ENCODE results near the gene ZNF462.
"Not testable (repeated sequence)": the region's sequence is repeated elsewhere in the genome, so short reads cannot be mapped to it uniquely, and the experiment has no call there.

The ZNF462 gene, protein sequence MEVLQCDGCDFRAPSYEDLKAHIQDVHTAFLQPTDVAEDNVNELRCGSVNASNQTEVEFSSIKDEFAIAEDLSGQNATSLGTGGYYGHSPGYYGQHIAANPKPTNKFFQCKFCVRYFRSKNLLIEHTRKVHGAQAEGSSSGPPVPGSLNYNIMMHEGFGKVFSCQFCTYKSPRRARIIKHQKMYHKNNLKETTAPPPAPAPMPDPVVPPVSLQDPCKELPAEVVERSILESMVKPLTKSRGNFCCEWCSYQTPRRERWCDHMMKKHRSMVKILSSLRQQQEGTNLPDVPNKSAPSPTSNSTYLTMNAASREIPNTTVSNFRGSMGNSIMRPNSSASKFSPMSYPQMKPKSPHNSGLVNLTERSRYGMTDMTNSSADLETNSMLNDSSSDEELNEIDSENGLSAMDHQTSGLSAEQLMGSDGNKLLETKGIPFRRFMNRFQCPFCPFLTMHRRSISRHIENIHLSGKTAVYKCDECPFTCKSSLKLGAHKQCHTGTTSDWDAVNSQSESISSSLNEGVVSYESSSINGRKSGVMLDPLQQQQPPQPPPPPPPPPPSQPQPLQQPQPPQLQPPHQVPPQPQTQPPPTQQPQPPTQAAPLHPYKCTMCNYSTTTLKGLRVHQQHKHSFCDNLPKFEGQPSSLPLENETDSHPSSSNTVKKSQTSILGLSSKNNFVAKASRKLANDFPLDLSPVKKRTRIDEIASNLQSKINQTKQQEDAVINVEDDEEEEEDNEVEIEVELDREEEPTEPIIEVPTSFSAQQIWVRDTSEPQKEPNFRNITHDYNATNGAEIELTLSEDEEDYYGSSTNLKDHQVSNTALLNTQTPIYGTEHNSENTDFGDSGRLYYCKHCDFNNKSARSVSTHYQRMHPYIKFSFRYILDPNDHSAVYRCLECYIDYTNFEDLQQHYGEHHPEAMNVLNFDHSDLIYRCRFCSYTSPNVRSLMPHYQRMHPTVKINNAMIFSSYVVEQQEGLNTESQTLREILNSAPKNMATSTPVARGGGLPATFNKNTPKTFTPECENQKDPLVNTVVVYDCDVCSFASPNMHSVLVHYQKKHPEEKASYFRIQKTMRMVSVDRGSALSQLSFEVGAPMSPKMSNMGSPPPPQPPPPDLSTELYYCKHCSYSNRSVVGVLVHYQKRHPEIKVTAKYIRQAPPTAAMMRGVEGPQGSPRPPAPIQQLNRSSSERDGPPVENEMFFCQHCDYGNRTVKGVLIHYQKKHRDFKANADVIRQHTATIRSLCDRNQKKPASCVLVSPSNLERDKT (N-terminal part only)

GRCh38 chr9:106862821-106863720, at the start of gene ZNF462:
Gene ZNF462 (plus strand): TSS chr9:106863166. CDS start chr9:106923384, 60,218 bp downstream.
- peak in 2 of 6 experiments; percentile 6 to 19 for DNase-seq

DNA sequence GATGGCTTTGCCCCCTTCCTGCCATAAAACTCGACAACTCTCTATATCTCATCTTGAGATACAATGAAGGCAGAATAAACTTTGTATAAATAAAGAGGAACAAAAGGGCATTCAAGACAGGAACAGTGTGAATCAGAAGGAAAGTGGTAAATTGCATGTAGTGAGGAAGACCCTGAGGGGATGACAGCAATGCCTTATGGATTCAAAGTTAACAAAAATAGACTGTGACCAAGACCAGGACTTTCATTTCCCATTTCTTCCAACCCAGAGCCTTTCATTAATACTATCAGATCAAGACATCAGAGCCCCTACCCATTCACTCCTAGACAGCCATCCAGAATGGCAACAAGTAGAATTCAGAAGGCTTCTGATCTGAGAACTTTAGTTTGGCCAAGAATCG, 46.4 kb upstream of the ZNF462 start:
- DNase-seq = no peak

DNA sequence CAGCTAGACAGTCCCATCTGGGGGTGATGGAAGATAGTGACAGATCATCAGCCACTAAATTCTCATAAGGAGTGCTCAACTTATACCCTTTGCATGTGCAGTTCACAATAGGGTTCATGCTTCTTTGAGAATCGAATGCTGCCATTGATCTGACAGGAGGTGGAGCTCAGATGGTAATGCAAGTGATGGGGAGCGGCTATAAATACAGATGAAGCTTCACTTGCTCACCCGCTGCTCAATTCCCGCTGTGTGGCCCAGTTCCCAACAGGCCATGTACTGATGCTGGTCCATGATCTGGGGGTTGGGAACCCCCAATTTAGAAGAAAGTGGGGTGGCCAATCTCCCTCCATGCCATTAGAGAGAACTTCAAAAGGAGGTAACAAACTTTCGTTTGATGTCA, 44.9 kb upstream of the ZNF462 start:
- no peak for DNase-seq

DNA sequence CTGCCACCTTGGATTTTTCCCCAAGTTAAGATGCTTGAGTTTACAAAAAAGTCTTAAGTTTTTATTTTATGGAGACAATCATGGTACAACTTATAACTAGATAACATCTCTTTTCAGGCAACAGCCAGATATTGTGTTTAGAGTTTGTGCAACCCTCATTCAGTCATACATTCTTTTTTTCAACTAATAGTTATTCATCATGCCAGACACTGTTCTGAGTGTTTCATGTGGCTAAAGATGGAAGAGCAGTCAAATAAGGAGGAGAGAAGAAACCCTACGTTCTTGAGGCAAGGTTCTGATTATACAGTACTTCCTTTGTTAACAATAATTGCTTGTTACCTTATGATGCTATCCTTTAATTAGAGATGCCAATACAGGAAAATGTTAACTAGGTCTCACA, 42.1 kb upstream of the ZNF462 start:
- DNase-seq = no peak

DNA sequence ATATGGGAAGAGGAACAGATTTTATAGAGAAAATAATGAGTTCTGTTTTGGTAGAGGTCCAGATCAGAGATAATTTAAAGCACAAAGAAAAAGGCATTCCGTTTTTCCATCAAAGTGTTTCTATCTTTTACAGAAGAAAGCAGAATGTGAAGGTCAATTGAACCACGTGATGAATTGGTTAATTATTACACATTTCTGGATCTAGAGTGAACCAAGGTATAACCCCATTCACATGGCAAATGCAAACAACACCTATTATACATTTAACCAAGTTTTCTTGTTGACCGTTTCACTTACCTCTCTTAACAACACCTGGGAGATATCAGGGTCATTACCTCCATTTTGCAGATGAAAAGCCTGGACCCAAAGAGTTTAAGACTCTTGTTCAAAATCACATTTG, 34.9 kb upstream of the ZNF462 start:
- no peak for DNase-seq

GRCh38 chr9:106828965-106829364, 34.0 kb upstream of the ZNF462 start:
- DNase-seq = no peak

DNA sequence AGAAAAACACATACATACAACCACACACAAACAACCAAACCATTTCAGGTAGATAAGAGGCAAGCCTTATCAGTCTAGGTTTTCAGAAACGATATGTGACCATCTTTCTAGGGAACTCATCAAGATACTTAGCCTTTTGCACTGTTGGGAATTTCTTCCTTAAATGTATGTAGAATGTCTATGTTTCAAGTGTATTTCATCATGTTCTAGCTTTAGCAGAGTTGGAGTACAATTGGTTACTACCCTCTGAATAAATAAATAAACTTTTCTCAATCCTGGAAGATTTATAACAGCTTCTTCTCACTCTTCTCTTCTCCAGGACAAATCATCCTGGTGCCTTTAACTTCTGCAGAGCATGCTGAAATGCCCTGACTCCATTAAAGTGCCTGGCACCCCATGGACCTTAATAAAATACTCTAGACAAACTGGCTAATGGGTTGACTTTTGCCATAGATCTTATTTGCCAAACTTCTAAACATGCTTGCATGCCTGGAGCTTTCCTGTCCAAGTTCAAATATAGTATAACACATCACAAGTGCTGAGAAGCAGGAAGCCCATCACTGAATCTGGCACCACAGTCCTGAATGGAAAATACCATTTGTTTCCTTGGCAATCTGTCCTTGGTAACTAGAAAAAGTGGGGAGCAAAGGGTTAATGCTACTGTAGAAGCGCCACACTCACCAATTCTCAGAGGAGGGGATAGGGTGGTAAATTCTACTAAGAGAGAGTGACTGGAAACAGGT, 33.1 kb upstream of the ZNF462 start:
- DNase-seq = no peak

DNA sequence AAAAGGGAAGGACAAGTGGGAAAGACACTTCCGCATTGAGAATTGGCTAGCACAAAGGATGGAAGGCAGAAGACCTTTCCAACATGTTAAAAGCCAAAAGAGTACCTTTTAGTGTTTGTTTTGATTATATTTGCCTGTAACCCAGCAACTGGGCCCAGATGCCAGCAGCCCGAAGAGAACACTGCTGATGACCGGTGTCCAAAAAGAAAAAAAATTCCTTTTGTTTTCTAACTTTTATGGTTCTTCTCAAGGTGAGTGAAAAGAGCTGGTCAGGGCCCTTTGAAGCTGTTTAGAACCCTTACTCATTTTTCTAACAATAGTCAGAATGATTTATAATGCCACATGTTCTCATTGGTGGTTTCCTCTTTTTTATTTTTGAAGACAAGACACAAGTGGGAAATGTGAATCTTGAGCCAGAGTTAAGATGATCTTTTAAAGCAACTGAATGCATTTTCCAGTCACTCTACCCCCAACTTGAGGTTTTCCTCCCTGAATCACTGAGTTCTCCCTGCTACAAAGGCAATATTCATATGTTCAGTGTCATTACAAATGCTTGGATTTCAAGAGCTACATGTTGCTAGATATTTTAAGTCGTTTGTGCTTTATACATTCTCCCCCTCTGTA, 32.3 kb upstream of the ZNF462 start:
- no peak for DNase-seq

- no peak for DNase-seq
These were observed 28.1 kb upstream of the ZNF462 start for GRCh38 chr9:106834888-106835287.

DNA sequence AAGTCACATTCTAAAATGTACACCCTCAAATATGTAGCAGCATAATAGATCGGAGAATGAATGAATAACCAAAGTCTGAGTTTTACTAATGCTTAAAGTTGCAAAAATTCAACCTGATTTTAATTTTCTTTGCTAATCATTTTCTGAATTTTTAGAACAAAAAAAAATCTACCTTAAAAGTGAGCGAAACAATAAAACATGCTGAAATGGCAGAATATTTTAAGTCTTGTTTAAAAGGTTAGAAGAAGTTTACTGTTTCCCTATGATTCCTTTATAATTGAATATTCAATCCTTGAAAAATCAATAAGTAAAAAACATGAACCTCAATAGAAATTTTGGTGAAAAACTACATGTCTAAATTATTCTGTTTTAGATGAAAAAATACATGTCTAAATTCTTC, 27.1 kb upstream of the ZNF462 start:
- no peak for DNase-seq

DNA sequence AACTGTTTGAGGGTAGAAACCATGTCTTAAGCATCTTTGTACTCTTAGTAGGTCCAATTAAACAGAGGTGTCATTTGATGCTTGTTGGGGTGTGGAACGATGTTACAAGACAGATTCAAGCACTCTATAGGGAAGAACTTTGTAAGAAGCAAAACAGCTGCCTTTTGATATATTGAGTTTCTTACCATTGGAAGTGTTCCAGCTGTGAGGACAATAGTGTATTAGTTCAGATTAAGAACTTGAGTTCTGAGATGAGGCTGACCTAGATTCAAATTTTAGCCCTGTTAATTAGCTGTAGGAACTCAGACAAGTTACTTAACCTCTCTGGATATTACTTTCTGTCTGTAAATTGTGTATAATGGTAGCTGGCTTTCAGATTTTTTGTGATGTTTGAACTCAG, 19.6 kb upstream of the ZNF462 start:
- DNase-seq = no peak

DNA sequence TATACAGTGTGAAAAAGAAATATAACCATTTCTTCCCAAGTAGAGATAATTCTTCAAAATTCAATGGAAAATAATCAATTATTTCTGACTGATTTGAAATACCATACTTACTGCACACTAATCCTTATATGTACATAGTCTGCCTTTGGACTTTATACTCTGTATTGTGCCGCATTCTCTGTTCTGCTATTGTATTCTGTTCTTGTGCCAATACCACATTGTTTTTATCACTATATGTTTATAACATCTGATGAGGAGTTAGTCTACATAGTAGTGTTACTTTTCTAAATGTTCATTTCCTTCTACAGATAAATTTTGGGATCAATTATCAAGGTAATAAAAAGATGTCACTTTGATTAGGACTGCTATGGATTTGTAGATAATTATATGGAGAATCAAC, 16.7 kb upstream of the ZNF462 start:
- DNase-seq = no peak

- DNase-seq = no peak
These were observed 16.1 kb upstream of the ZNF462 start for GRCh38 chr9:106846857-106847256.

DNA sequence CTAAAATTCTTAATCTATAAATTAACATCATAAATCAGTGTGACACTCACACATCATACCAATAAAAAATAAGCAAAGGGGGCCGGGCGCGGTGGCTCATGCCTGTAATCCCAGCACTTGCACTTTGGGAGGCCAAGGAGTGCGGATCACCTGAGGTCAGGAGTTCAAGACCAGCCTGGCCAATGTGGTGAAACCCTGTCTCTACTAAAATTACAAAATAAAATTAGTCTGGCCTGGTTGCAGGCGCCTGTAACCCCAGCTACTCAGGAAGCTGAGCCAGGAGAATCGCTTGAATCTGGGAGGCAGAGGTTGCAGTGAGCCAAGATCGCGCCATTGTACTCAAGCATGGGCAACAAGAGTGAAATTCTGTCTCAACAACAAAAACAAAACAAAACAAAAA, 11.3 kb upstream of the ZNF462 start:
- not testable (repeated sequence) for DNase-seq

- no peak for DNase-seq
These were observed 5.0 kb upstream of the ZNF462 start for GRCh38 chr9:106857811-106858470.

GRCh38 chr9:106859957-106860720, 2.8 kb upstream of the ZNF462 start:
- no peak for DNase-seq

DNA sequence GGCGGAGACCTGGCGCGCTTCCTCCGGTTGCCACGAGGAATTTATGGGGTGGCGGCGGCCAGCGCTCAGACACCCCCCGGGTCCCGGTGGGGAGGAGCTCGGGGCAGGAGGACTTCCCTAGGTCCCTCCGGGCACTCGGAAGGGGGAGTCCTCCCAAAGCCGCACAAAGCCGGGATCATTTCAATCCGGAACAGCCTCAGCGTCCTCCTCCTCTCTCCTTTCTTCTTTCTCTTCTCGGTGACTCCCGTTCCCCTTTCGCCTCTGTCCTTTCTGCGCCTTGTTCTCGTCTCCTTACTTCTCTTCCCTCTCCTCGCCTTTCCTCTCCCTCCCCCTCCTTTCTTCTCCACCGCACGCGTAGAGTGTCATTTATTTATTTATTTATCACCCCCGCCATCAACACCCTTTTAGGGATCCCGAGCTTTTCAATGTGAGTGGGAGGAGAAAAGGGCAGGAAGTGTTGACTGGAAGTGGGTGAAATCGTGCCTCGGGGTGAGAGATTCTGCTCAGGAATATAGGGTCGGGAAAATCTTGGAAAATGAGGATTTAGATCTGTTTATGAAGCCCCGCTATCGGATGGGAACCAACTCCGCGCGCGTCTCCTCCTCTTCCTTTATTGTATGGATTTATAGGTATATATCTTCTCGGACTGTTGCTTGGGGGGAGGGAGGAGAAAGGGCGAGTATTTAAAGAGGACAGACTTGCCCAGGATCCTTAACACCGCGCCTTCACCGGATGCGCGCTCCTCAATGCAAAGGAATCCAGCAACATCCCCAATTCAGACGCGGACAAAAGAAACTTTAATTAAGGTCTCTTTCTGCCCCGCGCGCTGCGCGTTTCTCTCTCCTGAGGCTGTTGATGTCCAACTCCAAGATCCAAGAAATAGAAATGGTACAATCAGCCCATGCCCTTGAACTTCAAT, 2.0 kb upstream of the ZNF462 start:
- no peak for DNase-seq

GRCh38 chr9:106861640-106862109, 1.3 kb upstream of the ZNF462 start:
- DNase-seq = no peak

All from stimulated activated naive CD4-positive, alpha-beta T cell (primary cell).